ENCODE results near the gene GMNC. TPM values are rescaled to one million over a fixed set of nuclear protein-coding genes. Genes with fewer than 3 reads are reported as not detected.
A peak's percentile ranks its signal among the peaks of the same experiment; 100 is the strongest.

Gene GMNC
- total RNA-seq, 2 experiments from 2014 or later: not detected

GRCh38 chr3:190892395-190892902 is 30.0 kb upstream of the GMNC start:
- Histone ChIP-seq H3K4me3 (ENCODE audit: low read depth, low read length, poor library complexity, severe bottlenecking) (no peak overlapping the region), H3K36me3 (ENCODE audit: insufficient read depth, low read length) (no peaks in the 10 kb centered on the region), H3K79me2 (ENCODE audit: insufficient read depth, low read depth, low read length) (no peaks in the 10 kb centered on the region), H3K4me1 (ENCODE audit: insufficient read depth, low read length, poor library complexity, severe bottlenecking) (no peaks in the 10 kb centered on the region), H2AFZ (ENCODE audit: low read length) (no peak overlapping the region), H3K9me3 (ENCODE audit: low read length) (no peaks in the 10 kb centered on the region), H3K27ac (ENCODE audit: low read depth, low read length, poor library complexity, severe bottlenecking) (no peak overlapping the region), H3K4me2 (ENCODE audit: low read length) (no peak overlapping the region), H4K20me1 (ENCODE audit: insufficient read depth, low read length) (no peaks in the 10 kb centered on the region), H3K9me2 (ENCODE audit: insufficient read depth, low read length) (no peaks in the 10 kb centered on the region)
- TF ChIP-seq, protein P1, sequence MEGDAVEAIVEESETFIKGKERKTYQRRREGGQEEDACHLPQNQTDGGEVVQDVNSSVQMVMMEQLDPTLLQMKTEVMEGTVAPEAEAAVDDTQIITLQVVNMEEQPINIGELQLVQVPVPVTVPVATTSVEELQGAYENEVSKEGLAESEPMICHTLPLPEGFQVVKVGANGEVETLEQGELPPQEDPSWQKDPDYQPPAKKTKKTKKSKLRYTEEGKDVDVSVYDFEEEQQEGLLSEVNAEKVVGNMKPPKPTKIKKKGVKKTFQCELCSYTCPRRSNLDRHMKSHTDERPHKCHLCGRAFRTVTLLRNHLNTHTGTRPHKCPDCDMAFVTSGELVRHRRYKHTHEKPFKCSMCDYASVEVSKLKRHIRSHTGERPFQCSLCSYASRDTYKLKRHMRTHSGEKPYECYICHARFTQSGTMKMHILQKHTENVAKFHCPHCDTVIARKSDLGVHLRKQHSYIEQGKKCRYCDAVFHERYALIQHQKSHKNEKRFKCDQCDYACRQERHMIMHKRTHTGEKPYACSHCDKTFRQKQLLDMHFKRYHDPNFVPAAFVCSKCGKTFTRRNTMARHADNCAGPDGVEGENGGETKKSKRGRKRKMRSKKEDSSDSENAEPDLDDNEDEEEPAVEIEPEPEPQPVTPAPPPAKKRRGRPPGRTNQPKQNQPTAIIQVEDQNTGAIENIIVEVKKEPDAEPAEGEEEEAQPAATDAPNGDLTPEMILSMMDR (conservative IDR thresholded peaks at IDR 0.05; ENCODE audit: low read length): no peak
- intact Hi-C loops (cut with micrococcal nuclease; ENCODE audit: unreplicated experiment): no loop called here
- POLR2A ChIA-PET: interaction anchor here (0.6 kb wide), 1 partner anchor 377 kb away, joined by 3 read pairs; no protein-coding TSS in a partner anchor
- BruUV-seq (replicated peaks): no TSS peak
- CTCF ChIA-PET (ENCODE audit: unreplicated experiment): no interaction called here
- no peak for DNase-seq (ENCODE audit: low spot score)

DNA sequence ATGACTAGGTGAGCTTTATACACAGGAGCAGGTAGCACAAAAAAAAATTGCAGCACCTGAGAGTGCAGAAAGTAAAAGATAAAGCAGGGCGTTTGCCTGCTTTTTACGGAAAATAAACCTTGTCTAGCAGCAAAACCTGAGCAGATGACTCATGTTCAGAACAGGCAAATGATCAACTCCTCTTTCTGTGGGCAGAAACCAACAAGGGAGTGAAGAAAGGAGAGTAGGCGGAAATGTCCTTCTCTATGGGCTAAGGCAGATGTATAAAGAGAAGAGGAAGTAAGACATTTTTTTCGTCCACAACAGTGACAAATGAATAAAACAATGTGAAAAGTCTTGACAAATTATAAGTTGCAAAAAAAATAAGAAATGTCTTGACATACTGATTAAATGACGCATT is 24.5 kb upstream of the GMNC start:
- Histone ChIP-seq H4K20me1 (ENCODE audit: insufficient read depth, low read length) (no peaks in the 10 kb centered on the region), H2AFZ (ENCODE audit: low read length) (no peak overlapping the region), H3K4me1 (ENCODE audit: insufficient read depth, low read length, poor library complexity, severe bottlenecking) (no peaks in the 10 kb centered on the region), H3K9me3 (ENCODE audit: low read length) (no peaks in the 10 kb centered on the region), H3K4me2 (ENCODE audit: low read length) (no peak overlapping the region), H3K36me3 (ENCODE audit: insufficient read depth, low read length) (no peaks in the 10 kb centered on the region), H3K4me3 (ENCODE audit: low read depth, low read length, poor library complexity, severe bottlenecking) (no peak overlapping the region), H3K27ac (ENCODE audit: low read depth, low read length, poor library complexity, severe bottlenecking) (no peak overlapping the region), H3K9me2 (ENCODE audit: insufficient read depth, low read length) (no peaks in the 10 kb centered on the region), H3K79me2 (ENCODE audit: insufficient read depth, low read depth, low read length) (no peaks in the 10 kb centered on the region)
- no peak for DNase-seq (ENCODE audit: low spot score)
- no TSS peak for BruUV-seq (replicated peaks)
- CTCF ChIA-PET (ENCODE audit: unreplicated experiment): no interaction called here
- TF ChIP-seq, protein P1 (conservative IDR thresholded peaks at IDR 0.05; ENCODE audit: low read length): no peak
- TF ChIP-seq EZH2phosphoT487 (IDR thresholded peaks at IDR 0.05; ENCODE audit: borderline replicate concordance, low read depth, low read length): no peak
- intact Hi-C loops (cut with micrococcal nuclease; ENCODE audit: unreplicated experiment): loop anchor here (10.0 kb wide), 3 partner anchors 348 to 1558 kb away; no protein-coding TSS in a partner anchor
- POLR2A ChIA-PET: no interaction called here

- Histone ChIP-seq H3K4me1 (ENCODE audit: insufficient read depth, low read length, poor library complexity, severe bottlenecking) (no peaks in the 10 kb centered on the region), H3K79me2 (ENCODE audit: insufficient read depth, low read depth, low read length) (no peaks in the 10 kb centered on the region), H2AFZ (ENCODE audit: low read length) (no peak overlapping the region), H3K9me3 (ENCODE audit: low read length) (no peaks in the 10 kb centered on the region), H4K20me1 (ENCODE audit: insufficient read depth, low read length) (no peaks in the 10 kb centered on the region), H3K27ac (ENCODE audit: low read depth, low read length, poor library complexity, severe bottlenecking) (no peak overlapping the region), H3K9me2 (ENCODE audit: insufficient read depth, low read length) (no peaks in the 10 kb centered on the region), H3K4me2 (ENCODE audit: low read length) (no peak overlapping the region), H3K36me3 (ENCODE audit: insufficient read depth, low read length) (no peaks in the 10 kb centered on the region), H3K4me3 (ENCODE audit: low read depth, low read length, poor library complexity, severe bottlenecking) (no peak overlapping the region)
- intact Hi-C loops (cut with micrococcal nuclease; ENCODE audit: unreplicated experiment): loop anchor here (2.0 to 10.0 kb wide), 4 partner anchors 167 to 1561 kb away; no protein-coding TSS in a partner anchor
- ChIA-PET POLR2A (interaction anchor here (0.6 to 1.5 kb wide), 2 partner anchors 13 to 1381 kb away, joined by 3 to 6 read pairs; no protein-coding TSS in a partner anchor), CTCF (ENCODE audit: unreplicated experiment) (interaction anchor here (0.8 kb wide), 1 partner anchor 1414 kb away, joined by 4 read pairs; no protein-coding TSS in a partner anchor)
- no TSS peak for BruUV-seq (replicated peaks)
- DNase-seq (ENCODE audit: low spot score): peak; percentile 67
- TF ChIP-seq, protein P1 (conservative IDR thresholded peaks at IDR 0.05; ENCODE audit: low read length): peak; percentile 99
- no peak for TF ChIP-seq EZH2phosphoT487 (IDR thresholded peaks at IDR 0.05; ENCODE audit: borderline replicate concordance, low read depth, low read length)
Measured at GRCh38 chr3:190883973-190884832, 21.7 kb upstream of the GMNC start.
